ENCODE data around the gene RRP36.

DNA sequence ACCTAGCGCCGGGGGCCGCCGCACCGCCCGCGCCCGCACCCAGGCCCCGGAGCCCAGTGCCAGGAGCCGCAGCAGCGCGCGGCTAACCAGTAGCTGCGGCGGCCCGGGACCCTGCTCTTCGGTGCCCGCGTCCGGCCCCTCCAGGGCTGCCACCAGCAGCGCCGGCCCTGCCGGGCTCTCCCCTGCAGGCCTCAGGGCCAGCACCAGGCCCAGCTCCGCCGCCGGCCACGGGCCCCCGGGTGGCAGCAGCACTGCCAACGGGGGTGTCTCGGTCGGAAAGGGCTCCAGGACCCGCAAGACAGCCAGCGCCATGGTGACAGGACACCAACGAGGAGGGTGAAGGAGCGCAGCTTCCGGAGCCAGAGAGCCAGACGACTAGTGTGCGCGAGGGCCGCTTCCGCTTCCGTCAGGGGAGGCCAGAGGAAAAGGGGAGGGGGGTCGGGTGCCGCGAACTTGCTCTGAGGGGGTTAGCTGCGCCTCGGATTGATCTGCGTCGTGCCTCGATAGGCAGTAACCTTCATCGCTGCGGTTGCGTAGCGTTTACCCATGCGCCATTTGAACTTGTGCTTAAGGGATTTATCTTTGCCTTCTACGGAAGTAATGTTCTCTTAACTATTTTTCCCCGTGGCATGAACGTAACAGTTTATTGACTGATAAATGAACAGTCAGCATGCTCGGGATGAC, 42.4 kb upstream of the RRP36 start, which contains the start of gene PEX6:
- TF ChIP-seq, protein P1, sequence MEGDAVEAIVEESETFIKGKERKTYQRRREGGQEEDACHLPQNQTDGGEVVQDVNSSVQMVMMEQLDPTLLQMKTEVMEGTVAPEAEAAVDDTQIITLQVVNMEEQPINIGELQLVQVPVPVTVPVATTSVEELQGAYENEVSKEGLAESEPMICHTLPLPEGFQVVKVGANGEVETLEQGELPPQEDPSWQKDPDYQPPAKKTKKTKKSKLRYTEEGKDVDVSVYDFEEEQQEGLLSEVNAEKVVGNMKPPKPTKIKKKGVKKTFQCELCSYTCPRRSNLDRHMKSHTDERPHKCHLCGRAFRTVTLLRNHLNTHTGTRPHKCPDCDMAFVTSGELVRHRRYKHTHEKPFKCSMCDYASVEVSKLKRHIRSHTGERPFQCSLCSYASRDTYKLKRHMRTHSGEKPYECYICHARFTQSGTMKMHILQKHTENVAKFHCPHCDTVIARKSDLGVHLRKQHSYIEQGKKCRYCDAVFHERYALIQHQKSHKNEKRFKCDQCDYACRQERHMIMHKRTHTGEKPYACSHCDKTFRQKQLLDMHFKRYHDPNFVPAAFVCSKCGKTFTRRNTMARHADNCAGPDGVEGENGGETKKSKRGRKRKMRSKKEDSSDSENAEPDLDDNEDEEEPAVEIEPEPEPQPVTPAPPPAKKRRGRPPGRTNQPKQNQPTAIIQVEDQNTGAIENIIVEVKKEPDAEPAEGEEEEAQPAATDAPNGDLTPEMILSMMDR (IDR thresholded peaks at IDR 0.05), result no peak
- TF ChIP-seq POLR2A (IDR thresholded peaks at IDR 0.05), result peak; percentile 77

Data from right lobe of liver (tissue), 4 donors.